Measurements from ENCODE around the gene DNAJC12.
"Not testable (repeated sequence)": the region's sequence is repeated elsewhere in the genome, so short reads cannot be mapped to it uniquely, and the experiment has no call there.

DNAJC12 gene

GRCh38 chr10:67764012-67764822 is 73.8 kb downstream of the DNAJC12 start:
- peak; percentile 80 to 95 for DNase-seq (ENCODE audit: low read depth in 2 of 2)

- DNase-seq (ENCODE audit: low read depth in 2 of 2), result peak; percentile 68 to 70
Observed at GRCh38 chr10:67763499-67764011, 74.4 kb downstream of the DNAJC12 start.

- not testable (repeated sequence) for DNase-seq (ENCODE audit: low read depth in 2 of 2)
Observed at GRCh38 chr10:67762567-67762966, 75.4 kb downstream of the DNAJC12 start.

- DNase-seq (ENCODE audit: low read depth in 2 of 2), result no peak
Observed at GRCh38 chr10:67760272-67760671, 77.7 kb downstream of the DNAJC12 start.
